Aorta (tissue), 5 donors: Measurements from ENCODE around the gene ESR1. TPM values are rescaled to one million over a fixed set of nuclear protein-coding genes. Genes with fewer than 3 reads are reported as not detected.
A peak's percentile ranks its signal among the peaks of the same experiment; 100 is the strongest.
"Not testable (repeated sequence)": the region's sequence is repeated elsewhere in the genome, so short reads cannot be mapped to it uniquely, and the experiment has no call there.

Experiments used
- ATAC-seq: fragments of 200-7000 bp; cut with Tn5 transposase; one replicate; pipeline ENCODE4 v1.9.1; 2022; ENCODE audit warnings: moderate library complexity; ENCODE audit not compliant: low FRiP score
- DNase-seq, 2 donors: peaks; one replicate each; pipeline ENCODE4 v3.0.0-alpha.2; 2020
- H3K27ac ChIP-seq, 2 donors: one replicate each; pipeline ENCODE4 v1.5.1; 2013; ENCODE audit warnings: low read length in 2 of 2, mild to moderate bottlenecking in 2 of 2, moderate library complexity in 2 of 2, control low read depth in 1 of 2, inconsistent platforms in 1 of 2, low read depth in 1 of 2
- H3K27me3 ChIP-seq, 2 donors: one replicate each; pipeline ENCODE4 v1.6.1; 2013; ENCODE audit warnings: control low read depth in 1 of 2, low read length in 1 of 2, mild to moderate bottlenecking in 1 of 2, moderate library complexity in 1 of 2; ENCODE audit not compliant: insufficient read depth in 2 of 2, control insufficient read depth in 1 of 2
- H3K36me3 ChIP-seq, 2 donors: one replicate each; pipeline ENCODE4 v1.6.1; 2013; ENCODE audit warnings: control low read depth in 1 of 2, low read length in 1 of 2, mild to moderate bottlenecking in 1 of 2; ENCODE audit not compliant: insufficient read depth in 2 of 2, control insufficient read depth in 1 of 2
- H3K4me1 ChIP-seq, 2 donors: one replicate each; pipeline ENCODE4 v1.6.1; 2013; ENCODE audit warnings: low read length in 2 of 2, control low read depth in 1 of 2, mild to moderate bottlenecking in 1 of 2, moderate library complexity in 1 of 2; ENCODE audit not compliant: insufficient read depth in 2 of 2, control insufficient read depth in 1 of 2
- H3K4me3 ChIP-seq, 2 donors: one replicate each; pipeline ENCODE4 v1.5.1; 2013; ENCODE audit warnings: low read length in 2 of 2, control low read depth in 1 of 2, mild to moderate bottlenecking in 1 of 2
- H3K9me3 ChIP-seq: one replicate; pipeline ENCODE4 v1.6.1; 2013; ENCODE audit warnings: mild to moderate bottlenecking, low read length; ENCODE audit not compliant: control insufficient read depth
- WGBS, 2 donors: extraction: QIAGEN DNeasy Blood & Tissue Kit; methylation state at CpG; one replicate each; pipeline ENCODE4 v1.1.7; 2013; 5-methylcytosine and 5-hydroxymethylcytosine counted together
- intact Hi-C, 2 donors: fragments of 100-400 bp; cut with DNase I; formaldehyde crosslinking; loops; one replicate each; pipeline versions ENCODE4 v1.14.2 to v1.15.0; 2022
- polyA plus RNA-seq, 2 donors: library from polyadenylated mRNA; stranded (reverse); fragments of 200-250 nt; gene quantifications; one replicate each; pipeline ENCODE4 v1.2.3, GENCODE V29; 2013
- total RNA-seq, 2 donors: library from RNA; stranded (reverse); fragmentation: NEBNext Ultra II Directional; extraction: Animal tissue kit (Norgen Biotek cat#: 25700); gene quantifications; one replicate each; pipeline ENCODE4 v1.2.1, GENCODE V29; 2021
- donor health status: healthy with polysubstance abuse.
- donor health status: Bipolar disorder and iron deficiency.
- donor health status: DM: no; HTN: no; CAD: no.
- donor health status: DM: no; HTN: no; CAD: no.
- donor health status: DM: yes; HTN: yes; CAD: no.

ESR1 gene
- total and polyA plus RNA-seq, 4 donors, result 0.13 to 12.3 (median 2.8) TPM

- DNase-seq (no peak), ATAC-seq (no peak)
- Histone ChIP-seq H3K36me3 (no peaks in the 10 kb centered on the region), H3K4me3 (no peak overlapping the region), H3K27me3 (no peaks in the 10 kb centered on the region), H3K9me3 (no peaks in the 10 kb centered on the region), H3K4me1 (no peaks in the 10 kb centered on the region), H3K27ac (no peak overlapping the region)
- 71 to 75% methylated on average over 2 of the region's 2 CpGs for WGBS, 2 donors
- intact Hi-C loops, result no loop called here
Measured at GRCh38 chr6:152023613-152024012, 216.1 kb downstream of the ESR1 start.

DNA sequence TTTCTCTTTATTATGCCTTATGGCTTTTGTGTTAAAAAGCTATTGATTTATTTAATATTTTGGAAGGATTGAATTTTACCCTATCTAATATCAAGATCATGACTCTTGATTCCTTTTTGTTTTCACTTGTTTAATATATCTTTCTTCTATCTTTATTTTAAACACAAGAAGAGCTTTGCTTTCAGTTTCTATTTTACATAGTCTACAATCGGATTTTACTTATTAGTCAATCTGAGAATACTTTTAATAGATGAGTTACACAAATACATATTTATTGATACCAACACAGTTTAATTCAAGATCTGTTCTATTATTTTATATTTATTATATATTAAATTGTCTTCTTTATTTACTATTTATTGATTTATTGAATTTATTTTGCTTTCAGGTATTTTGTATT, 218.8 kb downstream of the ESR1 start:
- Histone ChIP-seq H3K9me3 (no peaks in the 10 kb centered on the region), H3K27ac (no peak overlapping the region), H3K36me3 (no peaks in the 10 kb centered on the region), H3K27me3 (no peaks in the 10 kb centered on the region), H3K4me1 (no peaks in the 10 kb centered on the region), H3K4me3 (no peak overlapping the region)
- ATAC-seq (no peak), DNase-seq (no peak)
- WGBS, 2 donors, result 66 to 83% methylated on average over 1 of the region's 1 CpG
- intact Hi-C loops, result no loop called here

GRCh38 chr6:152026744-152027143, 219.3 kb downstream of the ESR1 start:
- H3K27me3 ChIP-seq, H3K27ac ChIP-seq, H3K9me3 ChIP-seq, H3K4me1 ChIP-seq, ATAC-seq, H3K36me3 ChIP-seq, DNase-seq, H3K4me3 ChIP-seq, intact Hi-C loops: not testable (repeated sequence)
- WGBS, 2 donors, result 90 to 92% methylated on average over 6 of the region's 6 CpGs

DNA sequence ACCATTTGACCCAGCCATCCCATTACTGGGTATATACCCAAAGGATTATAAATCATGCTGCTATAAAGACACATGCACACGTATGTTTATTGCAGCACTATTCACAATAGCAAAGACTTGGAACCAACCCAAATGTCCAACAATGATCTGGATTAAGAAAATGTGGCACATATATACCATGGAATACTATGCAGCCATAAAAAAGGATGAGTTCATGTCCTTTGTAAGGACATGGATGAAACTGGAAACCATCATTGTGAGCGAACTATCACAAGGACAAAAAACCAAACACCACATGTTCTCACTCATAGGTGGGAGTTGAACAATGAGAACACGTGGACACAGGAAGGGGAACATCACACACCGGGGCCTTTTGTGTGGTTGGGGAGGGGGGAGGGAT, 226.3 kb downstream of the ESR1 start:
- WGBS, 2 donors, result 87 to 91% methylated on average over 4 of the region's 4 CpGs
- H3K27ac ChIP-seq, H3K9me3 ChIP-seq, DNase-seq, H3K36me3 ChIP-seq, intact Hi-C loops, H3K27me3 ChIP-seq, H3K4me3 ChIP-seq, ATAC-seq, H3K4me1 ChIP-seq: not testable (repeated sequence)

DNA sequence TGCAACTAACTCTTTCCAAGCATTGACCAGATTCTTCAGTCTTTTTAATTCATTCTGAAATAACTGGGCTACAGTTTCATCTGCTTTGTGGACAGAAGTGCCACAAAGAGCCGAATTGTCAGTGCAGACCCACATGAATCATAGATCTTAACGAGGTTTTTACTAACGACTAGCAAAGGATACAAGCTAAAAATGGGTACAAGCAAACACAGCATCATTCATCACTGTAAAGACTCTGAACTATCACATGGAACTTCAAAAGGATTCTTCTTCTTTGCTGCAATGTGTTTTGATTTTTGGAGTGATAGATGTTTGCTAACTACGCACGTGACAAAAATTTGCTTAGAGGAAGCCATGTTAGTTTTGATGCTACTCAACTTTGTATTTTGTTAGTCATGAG, 227.1 kb downstream of the ESR1 start:
- ATAC-seq, result no peak
- intact Hi-C loops, result no loop called here
- Histone ChIP-seq H3K27me3 (no peaks in the 10 kb centered on the region), H3K4me3 (no peak overlapping the region), H3K4me1 (no peaks in the 10 kb centered on the region), H3K9me3 (no peaks in the 10 kb centered on the region), H3K27ac (no peak overlapping the region), H3K36me3 (no peaks in the 10 kb centered on the region)
- no peak for DNase-seq
- WGBS, 2 donors, result 72 to 73% methylated on average over 5 of the region's 5 CpGs

DNA sequence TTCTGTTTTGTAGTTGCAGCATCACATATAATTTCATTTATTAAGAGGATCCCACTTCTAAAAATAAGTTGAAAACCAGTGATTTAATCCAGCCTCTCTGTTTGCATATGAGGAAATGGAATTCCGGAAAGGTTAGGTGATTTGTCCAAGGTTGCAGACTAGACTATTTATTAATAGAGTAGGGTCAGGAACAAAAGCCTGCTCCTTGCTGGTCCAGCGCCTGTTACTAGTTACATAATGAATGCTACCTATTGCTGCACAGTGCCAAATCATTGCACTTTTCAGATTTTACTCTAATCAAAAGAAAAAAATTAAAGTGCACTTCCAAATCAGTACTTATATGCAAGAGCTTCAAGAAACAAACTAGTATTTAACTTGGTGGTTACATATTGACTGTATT, 238.6 kb downstream of the ESR1 start:
- H3K27ac ChIP-seq, result no peak overlapping the region
- DNase-seq, result no peak
- H3K4me3 ChIP-seq, result no peak overlapping the region
- H3K36me3 ChIP-seq, result no peaks in the 10 kb centered on the region
- no peaks in the 10 kb centered on the region for H3K9me3 ChIP-seq
- WGBS, 2 donors, result 74 to 78% methylated on average over 2 of the region's 2 CpGs
- intact Hi-C loops, result no loop called here
- no peaks in the 10 kb centered on the region for H3K4me1 ChIP-seq
- H3K27me3 ChIP-seq, result no peaks in the 10 kb centered on the region
- no peak for ATAC-seq

GRCh38 chr6:152048921-152049320, 241.4 kb downstream of the ESR1 start:
- DNase-seq, result no peak
- intact Hi-C loops, result no loop called here
- Histone ChIP-seq H3K4me3 (no peak overlapping the region), H3K27ac (no peak overlapping the region), H3K4me1 (no peaks in the 10 kb centered on the region), H3K27me3 (no peaks in the 10 kb centered on the region), H3K36me3 (no peaks in the 10 kb centered on the region), H3K9me3 (no peaks in the 10 kb centered on the region)
- ATAC-seq, result no peak

GRCh38 chr6:152049502-152049901, 242.0 kb downstream of the ESR1 start:
- ATAC-seq (peak; percentile 38), DNase-seq (no peak)
- Histone ChIP-seq H3K4me3 (no peak overlapping the region), H3K4me1 (no peaks in the 10 kb centered on the region), H3K36me3 (no peaks in the 10 kb centered on the region), H3K27me3 (no peaks in the 10 kb centered on the region), H3K27ac (no peak overlapping the region), H3K9me3 (no peaks in the 10 kb centered on the region)
- intact Hi-C loops, result no loop called here
- 51 to 52% methylated on average over 3 of the region's 3 CpGs for WGBS, 2 donors

- intact Hi-C loops, result no loop called here
- Histone ChIP-seq H3K27ac (no peak overlapping the region), H3K4me1 (no peaks in the 10 kb centered on the region), H3K9me3 (peaks cover 2% of the 10 kb centered on the region), H3K36me3 (no peaks in the 10 kb centered on the region), H3K27me3 (no peaks in the 10 kb centered on the region), H3K4me3 (no peak overlapping the region)
- DNase-seq (no peak), ATAC-seq (no peak)
- 67 to 78% methylated on average over 4 of the region's 4 CpGs for WGBS, 2 donors
Measured at GRCh38 chr6:152050451-152051195, 243.1 kb downstream of the ESR1 start.
